Measurements from ENCODE around the gene CTSE. TPM values are rescaled to one million over a fixed set of nuclear protein-coding genes. Genes with fewer than 3 reads are reported as not detected.

CTSE gene
- total RNA-seq, 1 experiment from 2014 or later = 0.48 TPM

DNA sequence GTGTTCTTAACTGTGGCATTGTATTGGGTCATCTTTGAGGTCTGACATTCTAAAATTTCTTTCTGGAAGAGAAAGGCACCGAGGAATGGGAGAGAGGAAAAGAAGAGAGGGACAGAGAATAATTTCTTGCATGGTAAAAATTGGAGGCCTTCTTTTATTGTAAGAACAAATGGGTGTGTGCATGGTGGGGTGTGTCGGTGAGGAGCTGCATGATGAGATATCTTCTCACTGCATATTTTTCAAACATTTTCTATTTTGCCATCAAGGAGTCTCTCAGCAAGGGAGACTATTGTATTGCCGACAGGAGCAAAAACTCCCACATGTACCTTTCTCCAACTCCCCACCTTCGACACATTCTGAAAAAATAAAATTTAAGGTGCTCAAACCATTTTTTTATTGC, 6.5 kb upstream of the CTSE start:
- H3K27me3 Mint-ChIP-seq (ENCODE audit: insufficient read depth, unreplicated experiment) = peaks cover 7% of the 10 kb centered on the region
- Histone ChIP-seq H3K4me1 (peaks cover 15% of the 10 kb centered on the region), H3K36me3 (ENCODE audit: control insufficient read depth, insufficient read depth, low read length) (no peaks in the 10 kb centered on the region), H3K9me3 (no peaks in the 10 kb centered on the region; the same call in 1 of the 2 replicates), H3K27me3 (replicated peaks; ENCODE audit: control insufficient read depth, insufficient read depth, low read length) (no peaks in the 10 kb centered on the region), H3K4me3 (ENCODE audit: low read depth, low read length) (no peak overlapping the region)
- POLR2A ChIA-PET = no interaction called here
- no peak overlapping the region for H3K27ac Mint-ChIP-seq (ENCODE audit: unreplicated experiment)
- no peaks in the 10 kb centered on the region for H3K36me3 Mint-ChIP-seq (ENCODE audit: insufficient read depth, unreplicated experiment)
- TF ChIP-seq, protein P1, sequence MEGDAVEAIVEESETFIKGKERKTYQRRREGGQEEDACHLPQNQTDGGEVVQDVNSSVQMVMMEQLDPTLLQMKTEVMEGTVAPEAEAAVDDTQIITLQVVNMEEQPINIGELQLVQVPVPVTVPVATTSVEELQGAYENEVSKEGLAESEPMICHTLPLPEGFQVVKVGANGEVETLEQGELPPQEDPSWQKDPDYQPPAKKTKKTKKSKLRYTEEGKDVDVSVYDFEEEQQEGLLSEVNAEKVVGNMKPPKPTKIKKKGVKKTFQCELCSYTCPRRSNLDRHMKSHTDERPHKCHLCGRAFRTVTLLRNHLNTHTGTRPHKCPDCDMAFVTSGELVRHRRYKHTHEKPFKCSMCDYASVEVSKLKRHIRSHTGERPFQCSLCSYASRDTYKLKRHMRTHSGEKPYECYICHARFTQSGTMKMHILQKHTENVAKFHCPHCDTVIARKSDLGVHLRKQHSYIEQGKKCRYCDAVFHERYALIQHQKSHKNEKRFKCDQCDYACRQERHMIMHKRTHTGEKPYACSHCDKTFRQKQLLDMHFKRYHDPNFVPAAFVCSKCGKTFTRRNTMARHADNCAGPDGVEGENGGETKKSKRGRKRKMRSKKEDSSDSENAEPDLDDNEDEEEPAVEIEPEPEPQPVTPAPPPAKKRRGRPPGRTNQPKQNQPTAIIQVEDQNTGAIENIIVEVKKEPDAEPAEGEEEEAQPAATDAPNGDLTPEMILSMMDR (IDR thresholded peaks at IDR 0.05; ENCODE audit: insufficient read depth in 1 of 2, low read depth in 1 of 2, low read length in 1 of 2, severe bottlenecking in 1 of 2, unreplicated experiment in 1 of 2) = no peak
- H3K4me3 Mint-ChIP-seq (ENCODE audit: unreplicated experiment) = no peak overlapping the region
- BruUV-seq (replicated peaks) = no TSS peak
- intact Hi-C loops (cut with micrococcal nuclease; ENCODE audit: unreplicated experiment) = loop anchor here (1.0 to 5.0 kb wide), 2 partner anchors 38 to 76 kb away; no protein-coding TSS in a partner anchor
- DNase-seq = no peak
- CTCF ChIA-PET = interaction anchor here (0.8 to 5.6 kb wide), 9 partner anchors 18 to 112 kb away, joined by 3 to 87 read pairs (median 4); partner anchors contain the start of gene AVPR1B
- no peaks in the 10 kb centered on the region for H3K9me3 Mint-ChIP-seq (ENCODE audit: unreplicated experiment)
- peaks cover 10% of the 10 kb centered on the region for H3K4me1 Mint-ChIP-seq (ENCODE audit: low read depth, unreplicated experiment)

DNA sequence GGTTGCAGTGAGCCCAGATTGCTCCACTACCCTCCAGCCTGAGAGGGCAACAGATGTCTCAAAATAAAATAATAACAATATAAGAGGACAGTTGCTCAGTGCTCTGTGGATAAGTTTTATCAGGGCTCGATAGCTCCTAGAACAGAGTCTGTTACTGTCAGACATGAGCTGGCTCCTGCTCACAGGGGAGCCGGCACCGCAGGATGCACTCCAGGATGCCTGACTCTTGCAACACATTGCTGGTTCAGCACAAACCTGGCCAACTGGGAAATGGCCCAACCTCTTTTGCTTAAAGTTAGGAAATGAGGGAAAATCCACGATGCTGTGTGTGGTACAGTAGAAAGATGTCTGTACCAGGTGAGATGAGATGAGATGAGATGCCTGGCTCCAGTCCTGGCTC, 5.8 kb upstream of the CTSE start:
- BruUV-seq (replicated peaks) = no TSS peak
- POLR2A ChIA-PET = no interaction called here
- Mint-ChIP-seq H3K27ac (ENCODE audit: unreplicated experiment) (no peak overlapping the region), H3K9me3 (ENCODE audit: unreplicated experiment) (no peaks in the 10 kb centered on the region), H3K27me3 (ENCODE audit: insufficient read depth, unreplicated experiment) (peaks cover 7% of the 10 kb centered on the region), H3K4me1 (ENCODE audit: low read depth, unreplicated experiment) (peaks cover 11% of the 10 kb centered on the region), H3K36me3 (ENCODE audit: insufficient read depth, unreplicated experiment) (no peaks in the 10 kb centered on the region), H3K4me3 (ENCODE audit: unreplicated experiment) (no peak overlapping the region)
- DNase-seq = no peak
- no peak overlapping the region for H3K4me3 ChIP-seq (ENCODE audit: low read depth, low read length)
- CTCF ChIA-PET = interaction anchor here (0.7 to 5.6 kb wide), 3 partner anchors 77 to 88 kb away, joined by 4 to 87 read pairs (median 5); partner anchors contain the start of gene AVPR1B
- no peaks in the 10 kb centered on the region; the same call in 1 of the 2 replicates for H3K9me3 ChIP-seq
- intact Hi-C loops (cut with micrococcal nuclease; ENCODE audit: unreplicated experiment) = no loop called here
- TF ChIP-seq, protein P1 (IDR thresholded peaks at IDR 0.05; ENCODE audit: insufficient read depth in 1 of 2, low read depth in 1 of 2, low read length in 1 of 2, severe bottlenecking in 1 of 2, unreplicated experiment in 1 of 2) = no peak
- H3K4me1 ChIP-seq = peaks cover 15% of the 10 kb centered on the region
- H3K27me3 ChIP-seq (replicated peaks; ENCODE audit: control insufficient read depth, insufficient read depth, low read length) = no peaks in the 10 kb centered on the region
- H3K36me3 ChIP-seq (ENCODE audit: control insufficient read depth, insufficient read depth, low read length) = no peaks in the 10 kb centered on the region

GRCh38 chr1:206025283-206025820, 1.7 kb upstream of the CTSE start:
- Mint-ChIP-seq H3K9me3 (ENCODE audit: unreplicated experiment) (no peaks in the 10 kb centered on the region), H3K4me3 (ENCODE audit: unreplicated experiment) (no peak overlapping the region), H3K4me1 (ENCODE audit: low read depth, unreplicated experiment) (peaks cover 11% of the 10 kb centered on the region), H3K27me3 (ENCODE audit: insufficient read depth, unreplicated experiment) (peaks cover 4% of the 10 kb centered on the region), H3K36me3 (ENCODE audit: insufficient read depth, unreplicated experiment) (no peaks in the 10 kb centered on the region), H3K27ac (ENCODE audit: unreplicated experiment) (no peak overlapping the region)
- POLR2A ChIA-PET = no interaction called here
- Histone ChIP-seq H3K9me3 (no peaks in the 10 kb centered on the region; the same call in 1 of the 2 replicates), H3K4me3 (ENCODE audit: low read depth, low read length) (no peak overlapping the region), H3K36me3 (ENCODE audit: control insufficient read depth, insufficient read depth, low read length) (no peaks in the 10 kb centered on the region), H3K4me1 (peaks cover 8% of the 10 kb centered on the region; the same call in 1 of the 2 replicates), H3K27me3 (replicated peaks; ENCODE audit: control insufficient read depth, insufficient read depth, low read length) (no peaks in the 10 kb centered on the region)
- no peak for DNase-seq
- intact Hi-C loops (cut with micrococcal nuclease; ENCODE audit: unreplicated experiment) = loop anchor here (1.0 kb wide), 1 partner anchor 17 kb away; no protein-coding TSS in a partner anchor
- CTCF ChIA-PET = interaction anchor here (0.8 kb wide), 1 partner anchor 83 kb away, joined by 3 read pairs; no protein-coding TSS in a partner anchor
- TF ChIP-seq, protein P1 (IDR thresholded peaks at IDR 0.05; ENCODE audit: insufficient read depth in 1 of 2, low read depth in 1 of 2, low read length in 1 of 2, severe bottlenecking in 1 of 2, unreplicated experiment in 1 of 2) = no peak
- BruUV-seq (replicated peaks) = no TSS peak

Measured in Caco-2 (cell line).